MV-4-11 (cell line): ENCODE results near the gene DCC.
"Not testable (repeated sequence)": the region's sequence is repeated elsewhere in the genome, so short reads cannot be mapped to it uniquely, and the experiment has no call there.

Experiments
- DNase-seq: peaks from one replicate; lab custom pipeline; 2025; lab: John Stamatoyannopoulos, UW

DCC gene

DNA sequence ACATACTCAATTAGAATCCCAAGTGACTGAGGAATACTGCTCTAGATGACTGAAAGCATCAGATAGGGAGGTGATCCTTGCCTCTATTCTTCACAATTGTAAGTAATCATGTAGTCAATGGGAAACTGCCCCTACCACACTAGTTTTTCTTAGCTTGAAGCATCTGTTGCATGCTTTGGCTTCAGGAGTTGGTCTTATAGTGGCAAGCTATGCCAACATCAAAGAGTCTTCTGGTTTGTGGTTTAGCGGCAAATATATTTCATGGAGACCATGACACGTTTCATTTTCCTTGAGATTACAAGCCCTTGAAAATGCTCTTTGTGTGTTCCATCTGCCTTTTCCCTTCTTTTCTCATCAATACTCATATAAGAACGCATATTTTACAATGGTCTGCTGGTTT lies 12.9 kb downstream of the DCC start:
- DNase-seq, result no peak

DNA sequence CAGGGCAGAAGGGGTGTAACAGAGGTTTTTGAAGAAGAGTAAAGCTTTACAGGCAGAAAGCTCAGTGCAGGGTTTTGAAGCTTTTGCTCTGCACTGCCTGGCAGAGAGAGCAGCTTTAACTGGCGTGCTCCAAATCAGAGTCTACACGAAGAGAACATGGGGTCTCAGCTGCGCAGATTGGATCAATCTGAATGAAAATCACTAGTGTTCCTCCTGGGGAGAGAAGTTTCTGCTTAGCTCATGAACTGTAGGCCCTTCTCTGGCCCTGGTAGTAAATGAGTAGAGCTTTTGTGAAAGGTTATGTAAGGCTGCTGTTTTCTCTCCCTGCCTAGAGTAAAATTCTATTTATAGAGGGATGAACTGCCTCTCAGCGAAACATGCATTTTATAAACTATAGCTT lies 13.6 kb downstream of the DCC start:
- no peak for DNase-seq

DNA sequence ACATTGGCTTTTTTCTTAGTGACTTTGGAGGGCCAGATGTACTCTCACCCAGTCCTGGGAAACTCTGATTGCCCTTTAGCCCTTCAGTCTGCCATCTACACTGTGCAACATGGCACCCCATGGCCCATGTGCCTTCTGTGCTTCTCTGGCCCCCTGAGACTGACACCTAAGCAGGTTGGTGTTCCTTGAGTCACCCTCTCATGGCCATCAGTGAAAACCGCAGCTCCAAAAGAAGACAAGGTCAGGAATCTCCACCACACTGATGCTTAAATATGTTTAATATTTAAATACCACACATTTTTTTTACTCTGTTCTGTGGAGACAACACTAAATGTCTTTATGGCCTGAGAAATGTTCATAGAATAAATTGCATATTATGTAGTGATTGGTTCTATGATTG lies 23.9 kb downstream of the DCC start:
- DNase-seq, result no peak

DNA sequence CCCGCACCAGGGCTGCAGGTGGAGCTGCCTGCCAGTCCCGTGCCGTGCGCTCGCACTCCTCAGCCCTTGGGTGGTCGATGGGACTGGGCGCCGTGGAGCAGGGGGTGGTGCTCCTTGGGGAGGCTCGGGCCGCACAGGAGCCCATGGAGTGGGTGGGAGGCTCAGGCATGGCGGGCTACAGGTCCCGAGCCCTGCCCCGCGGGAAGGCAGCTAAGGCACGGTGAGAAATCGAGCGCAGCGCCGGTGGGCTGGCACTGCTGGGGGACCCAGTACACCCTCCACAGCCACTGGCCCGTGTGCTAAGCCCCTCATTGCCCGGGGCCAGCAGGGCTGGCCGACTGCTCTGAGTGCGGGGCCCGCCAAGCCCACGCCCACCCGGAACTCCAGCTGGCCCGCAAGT lies 26.9 kb downstream of the DCC start:
- DNase-seq, result not testable (repeated sequence)

DNA sequence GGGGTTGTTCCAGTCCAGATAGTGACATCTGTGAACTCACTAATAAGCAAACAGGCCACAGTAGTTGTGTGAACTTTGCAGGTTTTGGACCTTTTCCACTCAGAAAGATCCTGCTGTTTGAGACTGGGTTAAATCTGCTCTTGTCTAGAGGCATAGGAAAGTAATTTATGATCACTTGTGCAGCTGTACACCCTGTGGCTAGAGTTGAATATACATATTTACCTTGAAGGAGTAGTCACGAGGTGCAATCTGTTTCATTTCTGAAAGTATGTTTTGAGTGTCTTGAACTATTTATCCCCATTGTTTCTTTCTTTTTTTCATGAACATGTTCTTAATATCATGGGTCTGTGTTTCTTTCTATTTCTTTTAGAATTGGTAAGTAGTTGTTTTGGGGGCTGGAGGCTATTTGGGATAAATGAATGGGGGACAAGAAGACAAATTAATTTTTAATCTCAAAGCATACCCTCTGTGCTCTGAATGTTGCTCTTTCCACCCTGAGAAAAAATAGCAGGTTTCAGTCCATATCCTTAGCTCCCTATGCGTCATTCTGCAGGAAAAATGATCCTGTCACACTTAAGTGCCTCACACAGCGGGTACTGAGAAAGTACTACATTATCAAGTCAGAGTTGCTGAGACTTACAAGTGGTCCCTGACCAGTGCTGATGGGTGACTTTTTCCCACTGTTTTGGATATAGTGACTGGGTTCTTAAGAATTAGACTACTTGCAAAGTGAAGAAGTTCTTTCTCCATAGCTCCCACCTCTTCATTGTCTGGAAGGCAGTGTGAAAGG lies 28.2 kb downstream of the DCC start:
- DNase-seq, result no peak

DNA sequence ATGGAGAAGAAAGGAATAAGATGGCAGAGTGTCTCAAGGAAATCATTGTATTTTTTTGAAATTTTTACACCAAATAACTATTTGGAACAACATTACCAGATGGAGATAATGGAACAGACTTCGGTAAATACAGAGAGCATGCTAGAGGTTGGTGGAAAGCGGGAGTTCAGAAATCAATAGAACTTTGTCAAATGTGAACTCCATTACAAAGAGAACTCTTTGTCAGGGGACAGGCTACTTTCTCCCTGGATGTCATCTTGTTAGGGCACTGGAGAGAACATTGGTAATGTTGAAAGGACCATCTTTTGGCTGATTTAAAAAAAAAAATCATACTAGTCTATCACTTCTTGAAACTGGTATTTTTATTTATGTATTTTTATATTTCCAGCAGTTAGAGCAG lies 30.8 kb downstream of the DCC start:
- DNase-seq, result no peak

DNA sequence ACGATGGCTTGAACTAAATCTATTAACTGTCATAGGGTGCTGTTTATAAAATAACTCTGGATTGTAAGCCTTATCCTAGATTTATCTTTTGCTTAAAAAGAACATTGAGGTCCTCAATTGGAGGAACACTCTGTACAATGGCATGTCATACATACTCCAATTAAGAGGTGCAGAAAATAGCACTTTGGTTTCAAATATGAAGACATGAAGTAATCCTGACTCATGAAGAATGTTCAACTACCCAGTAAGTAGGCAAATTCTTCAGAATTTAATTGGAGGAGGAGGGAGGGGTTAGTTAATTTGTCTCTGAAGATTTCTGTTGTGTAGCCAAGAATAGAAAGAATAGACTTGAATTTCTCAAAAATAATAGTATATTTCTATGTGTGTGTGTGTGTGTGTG lies 36.1 kb downstream of the DCC start:
- no peak for DNase-seq

DNA sequence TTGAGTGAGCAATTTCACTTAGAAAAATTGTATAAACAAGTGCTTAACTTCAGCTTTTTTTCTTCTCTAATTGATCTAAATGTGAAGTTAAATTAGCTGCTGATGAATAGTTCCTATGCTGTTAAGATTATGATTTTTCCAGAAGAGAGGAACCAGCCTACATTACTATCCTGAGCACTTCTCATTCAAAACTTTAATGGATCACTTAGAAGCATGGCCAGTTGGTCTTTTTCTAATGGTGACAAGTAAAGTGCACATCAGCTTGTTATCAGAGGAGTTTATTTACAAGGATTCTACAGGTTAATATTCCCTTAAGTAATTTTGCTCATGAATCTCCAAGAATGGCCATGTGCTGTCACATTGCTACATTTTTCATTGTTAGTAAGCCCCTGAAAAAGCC lies 37.1 kb downstream of the DCC start:
- DNase-seq, result no peak

DNA sequence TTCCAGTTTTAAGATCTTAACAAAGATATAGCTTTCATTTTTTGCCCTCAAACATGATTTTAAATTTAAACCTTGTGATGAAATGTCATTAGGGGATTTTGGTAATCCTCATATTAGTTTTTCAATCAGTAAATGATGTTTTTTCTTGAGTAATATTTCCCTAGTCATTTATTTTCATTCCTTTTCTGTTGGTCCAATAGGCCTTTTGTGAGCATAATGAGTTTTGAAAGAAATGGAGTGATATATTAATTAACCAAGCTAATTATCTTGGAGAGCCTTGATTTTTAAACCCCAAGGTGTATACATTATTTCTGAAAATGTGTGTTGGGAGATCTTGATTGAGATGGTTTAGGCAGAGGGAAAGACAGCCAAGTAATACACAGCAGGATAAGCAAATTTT lies 46.3 kb downstream of the DCC start:
- DNase-seq, result no peak

DNA sequence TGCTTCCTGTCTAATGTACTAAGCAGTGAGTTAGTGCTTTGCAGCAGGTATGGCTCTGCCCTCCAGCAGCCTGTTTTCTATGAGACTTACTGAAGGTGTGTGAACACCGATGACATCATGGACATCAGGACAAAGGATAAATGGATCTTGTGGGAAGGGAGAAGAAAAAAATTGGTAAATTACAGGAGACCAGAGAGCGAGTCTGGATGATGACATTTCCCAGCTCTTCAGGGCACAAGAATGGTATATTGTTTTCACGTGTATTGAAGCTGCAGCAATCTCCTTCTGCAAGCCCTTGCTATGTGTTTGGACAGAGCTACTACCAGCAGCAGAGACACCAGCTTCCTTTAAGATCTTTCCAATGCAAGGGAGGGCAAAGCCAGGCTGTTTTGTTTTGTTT lies 47.2 kb downstream of the DCC start:
- DNase-seq, result no peak

DNA sequence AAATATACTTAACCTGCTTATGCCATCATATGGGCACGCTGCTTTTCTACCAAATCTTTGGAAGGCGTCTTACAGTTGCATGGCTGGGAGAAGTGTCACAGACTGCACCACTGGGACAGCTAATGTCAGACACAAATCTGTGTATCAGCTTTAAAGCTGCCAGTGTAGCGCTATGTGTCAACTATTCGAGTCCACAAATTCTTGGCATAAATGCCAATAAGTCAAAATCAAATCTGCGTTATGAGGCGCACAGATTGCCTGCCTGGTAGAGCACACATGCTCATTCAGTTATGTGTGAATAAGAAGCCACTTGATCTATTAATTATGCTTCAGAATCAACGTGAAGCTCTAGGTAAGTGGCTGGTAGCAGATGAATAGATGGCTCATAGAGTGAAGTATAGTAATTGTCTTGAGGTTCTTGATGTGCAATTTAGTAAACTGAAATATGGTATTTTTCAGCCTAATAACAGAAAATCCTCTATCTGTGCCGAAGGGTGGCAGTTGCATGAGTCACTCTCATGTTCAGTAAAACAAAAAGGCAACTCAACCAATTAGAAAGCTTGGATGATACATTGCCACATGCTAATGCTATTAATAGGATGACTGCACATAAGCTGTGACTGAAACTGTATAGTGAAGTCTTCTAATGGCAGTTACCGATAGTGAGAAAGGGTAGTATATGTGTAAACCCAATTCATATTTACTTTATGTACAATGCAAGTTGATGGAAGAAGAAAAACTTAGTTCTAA lies 52.0 kb downstream of the DCC start:
- DNase-seq, result peak; percentile 34

DNA sequence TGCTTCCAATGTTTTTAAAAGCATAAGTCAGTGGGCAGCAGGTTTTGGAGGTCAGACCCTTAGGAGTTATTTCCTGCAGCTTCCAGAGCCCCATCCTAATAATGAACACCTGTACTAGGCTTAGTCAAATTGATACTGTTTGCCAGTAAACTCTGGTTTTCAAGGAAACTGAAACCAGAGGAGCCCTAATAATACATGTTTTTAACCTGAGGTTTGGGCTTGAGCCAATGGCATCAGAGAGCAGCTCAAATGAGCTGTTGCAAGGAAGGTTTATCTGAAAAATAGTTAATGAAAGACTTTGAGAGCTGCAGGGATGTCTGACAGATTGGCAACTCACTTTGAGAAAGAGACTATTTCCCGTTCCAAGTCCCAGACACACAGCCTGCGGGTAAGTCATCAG lies 54.6 kb downstream of the DCC start:
- no peak for DNase-seq

DNA sequence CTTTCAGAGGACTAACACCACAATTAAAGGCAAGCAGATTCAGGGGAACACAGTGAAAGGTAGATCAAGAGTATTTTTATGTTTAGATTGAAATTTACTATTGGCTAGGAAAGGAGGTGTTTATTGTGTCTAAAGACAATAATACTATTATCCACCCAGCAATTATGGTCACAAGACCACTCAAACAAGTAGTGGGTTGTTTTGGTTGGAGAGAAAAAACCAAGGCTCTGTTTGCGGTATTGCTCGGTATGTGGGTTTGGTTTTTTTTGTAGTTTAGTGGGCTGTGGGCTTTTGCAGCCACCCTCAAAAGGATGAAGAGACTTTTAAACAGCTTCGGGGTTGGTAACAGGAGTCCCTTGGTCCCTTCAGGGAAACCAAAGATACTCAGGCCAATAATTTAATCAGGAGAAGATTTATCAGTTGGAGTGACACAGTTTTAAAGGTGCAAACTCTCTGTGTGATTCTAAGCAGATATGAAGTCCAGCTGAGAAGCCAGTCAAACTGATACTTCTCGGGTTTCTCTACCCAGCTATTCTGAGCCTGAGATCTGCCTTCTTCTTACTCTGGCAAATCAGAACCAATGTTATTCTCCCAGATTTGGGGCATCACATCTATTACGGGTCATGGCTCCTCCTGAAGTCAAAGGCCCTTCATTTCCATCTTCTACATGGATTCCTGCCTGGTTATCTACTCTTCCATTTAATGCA lies 55.3 kb downstream of the DCC start:
- DNase-seq, result no peak

DNA sequence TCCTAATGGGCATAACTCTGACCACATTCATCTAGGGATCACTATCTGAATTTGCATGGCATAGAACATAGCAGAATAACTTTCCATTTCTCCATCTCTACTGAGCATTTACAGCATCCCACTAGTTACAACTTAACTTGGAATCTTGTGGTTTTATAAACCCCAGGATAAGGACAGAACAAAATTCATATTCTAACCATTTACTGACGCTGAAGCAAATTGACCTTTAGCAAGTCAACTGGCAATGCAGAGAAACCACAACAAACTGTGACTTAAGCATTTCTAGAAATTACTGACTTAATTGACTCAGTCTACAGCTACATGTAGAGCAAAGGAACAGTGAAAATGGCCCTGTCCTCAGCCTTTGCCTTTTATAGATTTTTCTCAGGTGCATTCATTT lies 61.2 kb downstream of the DCC start:
- DNase-seq, result no peak

DNA sequence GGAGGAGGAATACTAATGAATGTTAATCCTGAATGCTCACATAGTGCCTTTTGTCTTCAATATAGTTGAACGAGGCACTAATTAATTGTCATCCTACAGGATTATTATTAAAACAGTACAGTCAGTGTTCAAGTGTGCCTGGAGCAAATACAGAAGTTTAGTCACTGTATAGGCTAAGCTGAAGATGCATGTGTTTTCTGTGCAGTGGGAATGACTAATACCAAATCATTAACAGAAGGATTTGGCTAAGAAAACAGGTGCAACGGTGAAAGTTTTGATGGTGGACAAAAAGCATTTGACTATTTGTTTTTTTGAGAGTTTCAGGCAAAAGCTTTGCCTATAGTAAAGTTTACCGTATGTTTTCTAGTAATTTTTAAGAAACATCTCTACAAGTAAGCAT lies 62.8 kb downstream of the DCC start:
- DNase-seq, result no peak

DNA sequence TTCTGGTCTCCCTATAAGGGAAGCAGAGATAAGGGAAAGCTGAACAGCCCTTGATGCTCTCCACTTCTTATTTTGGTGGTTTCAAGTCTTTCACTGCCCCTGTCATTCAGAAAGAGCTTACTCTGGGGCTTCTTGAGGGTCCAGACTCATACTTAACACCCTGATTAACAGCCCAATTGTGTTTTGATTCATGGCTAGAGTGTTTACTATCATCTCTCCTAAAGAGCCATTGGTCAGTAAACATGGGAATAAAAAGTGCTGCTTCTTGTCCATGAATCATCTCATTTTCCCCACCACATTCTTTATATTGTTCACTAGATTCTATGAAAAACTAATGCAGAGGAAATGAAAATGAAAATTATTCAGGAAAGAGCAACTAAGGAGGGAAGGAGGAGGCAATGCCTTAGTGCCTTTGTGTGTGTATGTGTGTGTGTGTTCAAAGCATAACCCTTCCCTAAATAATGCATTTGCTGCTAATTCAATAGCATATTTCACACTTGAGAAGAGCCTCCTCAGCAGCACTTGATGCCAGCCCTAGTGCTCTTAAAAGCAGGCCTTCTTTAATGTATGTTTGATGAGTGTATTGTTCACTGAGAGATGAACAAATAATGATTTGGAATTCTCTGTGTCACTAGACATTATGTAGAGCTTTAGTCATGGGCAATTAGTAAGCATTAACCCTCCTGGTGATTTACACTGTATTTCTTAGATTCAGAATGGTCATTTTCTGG lies 63.5 kb downstream of the DCC start:
- DNase-seq, result no peak

DNA sequence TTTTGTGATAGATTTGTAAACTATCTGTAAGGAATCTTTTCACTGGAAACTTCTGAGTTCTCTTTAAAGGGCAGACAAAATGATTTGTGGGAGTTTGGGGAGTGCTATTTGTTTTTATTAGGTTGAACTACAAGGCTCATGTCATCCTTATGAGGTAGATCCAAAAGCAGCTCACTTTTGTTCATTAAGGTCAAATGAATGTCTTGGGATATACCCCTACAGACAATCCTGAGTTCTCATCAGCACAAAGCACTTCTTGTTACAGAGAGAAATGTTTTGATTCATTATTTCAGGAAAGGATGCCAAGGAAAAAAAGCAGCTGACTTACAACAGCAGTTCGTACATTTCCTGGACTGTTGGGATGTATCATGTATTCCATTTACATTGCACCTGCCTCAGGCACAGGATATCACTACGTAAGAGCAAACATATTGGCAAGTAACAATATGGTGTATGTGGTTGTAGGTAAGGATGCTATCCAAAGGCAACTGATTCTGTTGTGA lies 68.9 kb downstream of the DCC start:
- no peak for DNase-seq

DNA sequence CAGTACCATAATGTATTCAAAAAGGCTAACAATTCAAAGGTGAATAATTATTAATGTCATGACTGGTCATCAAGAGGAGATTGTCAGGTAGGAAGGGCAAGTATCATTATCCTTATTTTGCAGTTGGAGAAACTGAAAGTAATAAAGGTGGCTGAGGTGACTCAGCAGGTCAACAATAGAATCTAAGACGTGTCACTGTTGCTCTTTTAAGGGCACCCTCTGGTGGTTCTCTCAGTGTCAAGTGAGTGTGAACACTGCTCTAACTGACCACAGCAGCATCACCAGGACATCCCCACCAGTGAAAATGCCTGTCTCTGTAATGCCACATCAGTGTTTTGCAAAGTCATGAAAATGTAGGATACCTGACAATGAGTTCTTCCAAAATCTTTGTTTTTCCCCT lies 69.7 kb downstream of the DCC start:
- DNase-seq, result no peak

DNA sequence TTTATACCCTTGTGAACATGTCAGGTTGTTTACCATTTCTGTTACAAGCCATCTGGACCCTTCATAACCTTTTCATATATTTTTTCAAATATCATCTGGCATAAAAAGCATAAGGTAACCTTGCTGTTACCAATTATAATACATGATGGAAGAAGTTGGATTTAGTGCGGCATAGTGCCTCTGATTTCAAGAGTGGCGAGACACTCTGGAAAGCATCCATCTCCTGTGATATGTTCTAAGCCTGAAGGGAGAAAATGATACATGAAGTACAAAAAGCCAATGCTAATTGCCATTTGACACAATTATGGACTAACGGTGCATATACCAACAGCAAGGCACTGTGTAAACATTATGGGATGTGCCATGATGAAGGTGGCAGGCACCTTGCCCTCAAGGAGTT lies 75.1 kb downstream of the DCC start:
- no peak for DNase-seq

DNA sequence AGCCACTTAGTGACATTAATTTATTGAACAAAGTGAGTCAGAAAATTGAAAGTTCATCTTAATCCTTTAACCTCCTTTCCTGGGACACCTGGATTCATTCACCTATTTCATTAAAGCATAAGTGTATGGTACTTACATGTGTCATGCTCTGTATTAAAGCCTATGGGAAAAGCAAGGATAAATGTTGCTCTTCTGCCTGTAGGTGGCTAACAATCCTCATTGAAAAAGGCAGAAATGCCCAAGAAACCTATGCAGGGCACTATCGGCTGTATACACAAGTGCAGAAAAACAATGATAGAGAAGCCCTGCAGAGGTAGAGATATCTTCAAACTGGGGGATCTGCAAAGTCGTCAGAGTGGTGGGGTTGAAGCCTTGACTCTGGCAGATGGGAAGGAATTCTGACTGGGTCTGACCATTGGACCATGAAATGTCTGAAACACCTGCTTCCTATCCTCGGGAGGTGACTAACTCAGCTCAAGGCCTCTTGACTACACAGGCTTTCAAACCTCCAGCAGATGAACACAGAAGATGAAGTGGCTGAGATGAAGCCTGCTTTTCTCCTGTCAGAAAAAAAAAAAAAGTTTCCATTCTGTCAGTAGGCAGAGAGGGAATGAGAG lies 83.1 kb downstream of the DCC start:
- no peak for DNase-seq

DNA sequence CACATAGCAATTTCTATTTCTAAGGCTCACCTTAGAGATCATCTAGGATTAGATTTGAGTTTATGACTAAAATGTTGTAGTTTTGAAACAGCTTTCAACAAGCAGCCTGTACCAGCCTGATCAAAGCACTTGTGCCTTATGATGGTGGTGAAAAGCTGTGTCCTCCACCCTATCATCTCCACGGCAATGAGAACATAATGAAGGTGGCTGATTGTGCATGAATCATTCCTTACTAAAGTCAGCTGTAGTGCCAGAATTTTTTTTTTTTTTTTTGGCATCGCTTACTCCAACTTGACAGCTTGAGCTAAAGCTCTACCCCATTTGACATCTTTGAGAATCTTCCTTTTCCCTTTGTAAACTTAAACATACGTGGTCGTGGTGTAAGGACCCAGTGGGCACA lies 86.0 kb downstream of the DCC start:
- no peak for DNase-seq

DNA sequence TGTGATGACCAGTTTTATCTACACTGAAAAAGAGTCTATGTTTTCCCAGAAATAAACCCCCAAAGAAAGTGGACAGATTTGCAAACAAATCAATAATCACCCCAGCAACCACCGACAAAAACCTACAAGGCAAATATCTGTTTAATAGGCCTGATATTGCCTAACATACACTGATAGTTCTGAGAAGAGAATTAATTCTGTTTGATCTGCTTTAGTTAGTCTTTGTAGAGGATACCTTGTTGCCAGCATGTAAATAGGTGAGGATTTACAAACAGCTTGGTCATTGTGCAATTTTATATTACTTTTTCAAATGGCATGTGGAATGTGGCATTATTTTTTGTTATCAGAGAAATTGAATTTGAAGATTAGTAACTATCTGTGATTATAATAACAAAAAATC lies 86.5 kb downstream of the DCC start:
- DNase-seq, result no peak
